ENCODE results near the gene C10orf90.

C10orf90 gene

DNA sequence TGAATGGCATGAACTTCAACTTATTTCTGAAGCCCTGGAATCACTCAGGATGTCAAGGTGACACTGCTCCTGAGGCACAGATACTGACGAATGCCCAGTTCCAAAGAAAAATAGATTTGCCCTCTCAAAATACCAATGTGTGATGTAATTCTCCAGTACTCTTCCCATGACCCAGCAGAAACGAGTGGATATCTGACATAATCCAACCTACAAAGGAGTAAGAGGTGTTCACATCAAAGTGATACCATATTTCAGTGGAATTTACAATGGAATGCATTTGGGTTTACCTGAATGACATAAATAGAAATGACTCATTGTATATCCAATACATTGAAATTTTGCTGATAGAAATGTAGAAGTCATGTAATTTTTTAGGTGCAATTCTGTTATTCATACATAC is 161.3 kb downstream of the C10orf90 start:
- TF ChIP-seq, protein P1, sequence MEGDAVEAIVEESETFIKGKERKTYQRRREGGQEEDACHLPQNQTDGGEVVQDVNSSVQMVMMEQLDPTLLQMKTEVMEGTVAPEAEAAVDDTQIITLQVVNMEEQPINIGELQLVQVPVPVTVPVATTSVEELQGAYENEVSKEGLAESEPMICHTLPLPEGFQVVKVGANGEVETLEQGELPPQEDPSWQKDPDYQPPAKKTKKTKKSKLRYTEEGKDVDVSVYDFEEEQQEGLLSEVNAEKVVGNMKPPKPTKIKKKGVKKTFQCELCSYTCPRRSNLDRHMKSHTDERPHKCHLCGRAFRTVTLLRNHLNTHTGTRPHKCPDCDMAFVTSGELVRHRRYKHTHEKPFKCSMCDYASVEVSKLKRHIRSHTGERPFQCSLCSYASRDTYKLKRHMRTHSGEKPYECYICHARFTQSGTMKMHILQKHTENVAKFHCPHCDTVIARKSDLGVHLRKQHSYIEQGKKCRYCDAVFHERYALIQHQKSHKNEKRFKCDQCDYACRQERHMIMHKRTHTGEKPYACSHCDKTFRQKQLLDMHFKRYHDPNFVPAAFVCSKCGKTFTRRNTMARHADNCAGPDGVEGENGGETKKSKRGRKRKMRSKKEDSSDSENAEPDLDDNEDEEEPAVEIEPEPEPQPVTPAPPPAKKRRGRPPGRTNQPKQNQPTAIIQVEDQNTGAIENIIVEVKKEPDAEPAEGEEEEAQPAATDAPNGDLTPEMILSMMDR (IDR thresholded peaks at IDR 0.05; ENCODE audit: low read depth, low read length, missing control alignments), result no peak
- no peak overlapping the region for H3K4me3 ChIP-seq (replicated peaks; ENCODE audit: low read depth, low read length)
- no peak for DNase-seq (ENCODE audit: extremely low read depth, low read depth)

DNA sequence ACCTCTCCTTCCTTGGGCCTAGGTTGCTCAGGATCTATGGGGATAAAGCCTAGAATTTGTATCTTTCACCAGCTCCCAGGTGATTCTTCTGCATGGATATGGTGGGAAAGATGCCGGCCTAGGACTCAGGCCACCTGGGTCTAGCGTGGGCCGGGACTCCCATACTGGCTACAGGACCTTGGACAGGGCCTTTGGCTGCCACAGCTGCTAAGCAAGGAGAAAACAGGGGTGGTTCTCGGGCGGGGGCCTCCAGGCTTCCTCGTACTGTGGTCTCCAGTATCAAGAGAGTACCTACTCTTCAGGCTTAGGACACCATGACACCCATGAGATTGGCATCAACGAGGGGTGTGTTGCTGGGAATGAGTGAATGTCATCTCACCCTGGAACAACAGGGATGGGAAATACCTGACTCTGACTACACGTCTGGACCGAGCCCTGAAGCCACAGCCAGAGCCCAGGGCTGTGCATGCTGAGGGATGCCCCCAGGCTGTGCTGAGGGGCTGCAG is 161.9 kb downstream of the C10orf90 start:
- no peak for DNase-seq (ENCODE audit: extremely low read depth, low read depth)
- TF ChIP-seq, protein P1 (IDR thresholded peaks at IDR 0.05; ENCODE audit: low read depth, low read length, missing control alignments), result no peak
- H3K4me3 ChIP-seq (replicated peaks; ENCODE audit: low read depth, low read length), result no peak overlapping the region

DNA sequence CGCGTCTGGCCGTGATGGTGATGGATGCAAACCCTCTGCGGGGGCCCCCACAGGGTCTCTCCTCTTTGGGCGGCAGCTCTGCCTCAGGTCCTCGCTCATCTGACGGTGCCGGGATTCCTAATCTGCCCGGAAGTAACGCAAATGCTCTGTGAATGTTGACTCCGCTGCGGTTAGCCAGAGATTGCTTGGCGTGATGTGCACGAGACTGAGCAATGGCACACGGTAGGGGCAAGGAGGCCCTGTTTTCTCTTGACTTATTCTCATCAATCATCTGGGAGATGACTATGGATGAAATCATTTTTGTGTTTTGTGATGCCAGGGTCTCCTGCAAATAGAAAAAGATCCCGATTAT is 165.8 kb downstream of the C10orf90 start:
- TF ChIP-seq, protein P1 (IDR thresholded peaks at IDR 0.05; ENCODE audit: low read depth, low read length, missing control alignments), result no peak
- DNase-seq (ENCODE audit: extremely low read depth, low read depth), result no peak
- no peak overlapping the region for H3K4me3 ChIP-seq (replicated peaks; ENCODE audit: low read depth, low read length)

DNA sequence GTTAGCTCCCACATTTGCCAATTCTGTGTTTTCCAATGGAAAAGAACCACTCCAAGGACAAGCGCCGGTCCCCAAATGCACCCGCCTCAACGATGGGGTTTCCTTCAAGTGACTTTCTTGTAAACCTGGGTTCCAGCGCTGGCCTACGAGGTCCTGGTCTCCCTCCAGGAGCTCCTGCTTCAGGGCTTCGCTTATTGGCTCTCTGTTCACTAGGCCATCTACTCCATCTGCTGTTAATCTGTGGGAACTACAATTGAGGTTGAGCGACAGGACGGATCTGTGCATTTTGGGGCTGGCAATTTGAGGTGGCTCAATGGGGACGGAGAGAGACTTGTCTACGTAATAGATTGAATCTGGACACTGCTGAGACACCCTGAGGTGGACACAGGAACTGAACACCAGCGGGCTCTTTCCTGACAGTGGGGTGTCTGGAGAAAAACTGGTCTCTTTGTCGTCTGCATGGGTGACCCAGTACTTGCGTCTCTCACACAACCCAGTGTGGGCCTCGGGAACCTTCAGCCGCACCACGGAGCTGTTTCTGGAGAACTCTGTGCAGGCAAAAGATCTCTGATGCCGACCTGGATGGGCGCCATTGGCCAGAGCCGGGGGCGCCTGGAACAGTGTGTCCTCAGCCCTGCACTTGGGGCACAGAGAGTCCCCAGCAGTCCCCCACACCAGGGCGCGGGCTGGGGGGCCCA is 166.3 kb downstream of the C10orf90 start:
- DNase-seq (ENCODE audit: extremely low read depth, low read depth), result peak; percentile 26
- H3K4me3 ChIP-seq (replicated peaks; ENCODE audit: low read depth, low read length), result no peak overlapping the region
- TF ChIP-seq, protein P1 (IDR thresholded peaks at IDR 0.05; ENCODE audit: low read depth, low read length, missing control alignments), result peak; percentile 69

DNA sequence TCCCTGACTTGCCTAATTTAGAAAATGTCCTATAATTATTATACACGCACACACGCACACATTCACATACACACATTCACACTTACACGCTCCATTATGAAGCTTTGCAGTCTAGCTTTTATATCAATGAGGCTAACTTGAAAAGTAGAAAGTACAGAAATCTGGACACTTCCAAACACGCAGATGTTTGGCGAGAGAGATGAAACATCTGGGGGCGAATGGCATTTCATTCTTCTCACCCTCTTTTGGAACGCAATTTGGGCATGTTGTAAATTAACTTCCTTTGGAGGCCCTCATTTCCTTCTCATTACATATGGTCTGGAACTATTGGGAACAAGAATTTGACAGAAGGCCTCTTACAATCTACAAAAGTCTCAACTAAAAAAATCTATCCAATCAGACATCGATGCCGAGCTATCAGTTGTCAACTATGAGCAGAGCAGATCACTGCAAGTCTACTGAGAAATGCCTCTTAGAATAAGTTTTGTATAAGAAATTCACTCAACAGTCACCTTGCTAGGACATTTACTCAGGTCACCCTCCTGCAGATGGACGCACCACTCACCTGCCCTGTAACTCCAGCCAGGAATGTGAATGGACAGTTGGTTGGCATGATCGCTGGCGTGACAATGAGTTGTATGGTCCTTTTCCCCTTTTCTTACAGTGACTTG is 167.0 kb downstream of the C10orf90 start:
- TF ChIP-seq, protein P1 (IDR thresholded peaks at IDR 0.05; ENCODE audit: low read depth, low read length, missing control alignments), result no peak
- H3K4me3 ChIP-seq (replicated peaks; ENCODE audit: low read depth, low read length), result no peak overlapping the region
- no peak for DNase-seq (ENCODE audit: extremely low read depth, low read depth)

DNA sequence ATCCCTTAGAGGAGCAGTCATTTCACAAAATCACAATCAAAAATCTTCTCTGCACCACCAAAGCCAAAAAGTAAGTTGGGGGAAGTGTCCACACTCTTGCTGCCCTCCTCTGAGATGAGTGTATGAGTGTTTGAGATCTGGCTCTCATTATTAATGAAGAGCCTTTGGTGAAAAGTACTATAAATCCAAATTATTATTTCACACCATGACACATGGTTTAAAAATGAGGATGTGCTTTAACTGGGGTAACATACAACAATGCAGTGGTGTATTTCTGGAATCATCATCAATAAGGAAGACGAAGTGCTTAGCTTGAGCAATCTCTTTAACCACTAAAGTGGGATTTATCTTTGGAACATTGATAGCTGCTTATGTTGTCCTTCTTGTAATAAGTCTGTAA is 168.1 kb downstream of the C10orf90 start:
- TF ChIP-seq, protein P1 (IDR thresholded peaks at IDR 0.05; ENCODE audit: low read depth, low read length, missing control alignments), result no peak
- no peak for DNase-seq (ENCODE audit: extremely low read depth, low read depth)
- no peak overlapping the region for H3K4me3 ChIP-seq (replicated peaks; ENCODE audit: low read depth, low read length)
